Testis (tissue), 2 donors: ENCODE results near the gene MMP20.

Experiments
- CTCF ChIP-seq, 3 experiments: fragments of 450-650 bp in 2 of 3; fragments of 200-600 bp in 1 of 3; sonication (generic) in 1 of 3; IDR thresholded peaks; one replicate each; pipeline ENCODE4 v1.5.1; 2016 to 2019; ENCODE audit warnings: antibody characterized with exemption in 3 of 3, mild to moderate bottlenecking in 2 of 3, moderate library complexity in 1 of 3
- POLR2A ChIP-seq: fragments of 450-650 bp; IDR thresholded peaks from one replicate; pipeline ENCODE4 v1.6.1; 2017; ENCODE audit warnings: antibody characterized with exemption, mild to moderate bottlenecking, moderate library complexity

- no peak for TF ChIP-seq POLR2A
- no peak for TF ChIP-seq CTCF (IDR thresholded peaks at IDR 0.05)
These were observed 43.0 kb downstream of the MMP20 start for GRCh38 chr11:102582140-102582539.
